Hematopoietic multipotent progenitor cell treated with erythropoietin and hydrocortisone succinate and interleukin-3 and kit ligand, for 8 days (in vitro differentiated cells): ENCODE results near the gene PLCB2.

Experiments used
- DNase-seq: peaks from one replicate; pipeline ENCODE4 v3.0.0-alpha.2; 2015

The PLCB2 gene

DNA sequence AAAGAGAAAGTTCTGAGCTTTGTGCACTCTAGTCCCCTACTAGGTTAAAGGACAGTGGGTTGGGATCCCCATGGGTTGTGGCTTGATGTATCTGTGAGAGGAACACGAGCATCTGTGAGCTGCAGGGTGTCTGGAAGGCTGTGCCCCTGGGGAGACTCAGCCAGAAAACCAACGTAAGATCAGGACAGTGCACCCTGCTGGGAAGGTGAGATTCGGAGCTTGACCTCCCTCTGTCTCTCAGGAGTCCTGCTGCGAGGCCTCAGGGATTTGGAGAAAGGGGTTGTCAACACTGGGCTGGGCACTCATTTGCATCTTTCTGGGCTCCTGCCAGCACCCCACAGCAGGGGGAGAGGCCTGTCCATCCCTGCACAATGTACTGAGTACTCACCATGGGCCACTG is 40.1 kb downstream of the PLCB2 start:
- DNase-seq = no peak

DNA sequence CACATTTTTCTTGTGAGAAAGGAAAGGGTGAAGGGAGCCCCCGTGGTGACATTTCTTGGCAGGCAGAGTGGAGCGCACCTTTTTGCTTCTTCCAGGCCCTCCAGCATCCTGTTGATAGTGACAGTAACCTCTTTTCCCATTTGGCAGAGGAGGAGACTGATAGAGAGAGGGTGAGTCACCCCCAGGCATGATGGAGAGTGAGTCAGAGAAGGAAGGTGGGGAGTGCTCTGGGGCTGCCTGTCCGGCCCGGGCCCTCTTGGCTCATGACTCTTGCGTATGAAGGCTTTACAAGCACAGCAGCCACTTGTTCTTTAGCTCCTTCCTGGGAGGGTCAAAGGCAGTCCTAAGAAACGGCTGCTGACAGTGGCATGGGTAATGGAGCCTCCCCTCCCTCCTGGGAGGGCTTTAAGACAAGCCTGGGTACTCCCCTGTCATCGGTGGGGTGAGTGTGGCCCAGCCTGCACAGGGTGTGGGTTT is 40.9 kb downstream of the PLCB2 start:
- peak; percentile 54 for DNase-seq

DNA sequence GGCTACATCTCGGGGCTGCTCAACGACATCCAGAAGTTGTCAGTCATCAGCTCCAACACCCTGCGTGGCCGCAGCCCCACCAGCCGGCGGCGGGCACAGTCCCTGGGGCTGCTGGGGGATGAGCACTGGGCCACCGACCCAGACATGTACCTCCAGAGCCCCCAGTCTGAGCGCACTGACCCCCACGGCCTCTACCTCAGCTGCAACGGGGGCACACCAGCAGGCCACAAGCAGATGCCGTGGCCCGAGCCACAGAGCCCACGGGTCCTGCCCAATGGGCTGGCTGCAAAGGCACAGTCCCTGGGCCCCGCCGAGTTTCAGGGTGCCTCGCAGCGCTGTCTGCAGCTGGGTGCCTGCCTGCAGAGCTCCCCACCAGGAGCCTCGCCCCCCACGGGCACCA is 41.9 kb downstream of the PLCB2 start:
- no peak for DNase-seq

DNA sequence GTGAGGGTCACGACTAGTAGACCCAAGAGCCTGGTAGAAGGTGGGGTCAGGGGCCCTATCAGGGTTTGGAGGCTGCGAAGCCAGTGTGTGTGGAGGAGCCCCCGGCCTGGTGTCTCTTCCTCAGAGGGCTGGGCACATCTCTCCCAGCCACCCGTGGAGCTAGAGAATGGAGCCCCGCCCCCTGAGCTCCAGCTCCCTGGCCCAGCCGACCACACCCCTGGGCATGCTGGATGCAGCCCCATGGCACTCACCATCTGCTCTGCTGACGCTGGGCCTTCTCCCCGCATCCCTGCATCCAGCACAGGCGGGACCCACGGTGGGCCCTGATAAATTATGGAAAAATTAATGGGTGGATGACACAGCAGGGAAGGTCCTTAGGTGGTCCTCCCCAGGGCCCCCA is 42.4 kb downstream of the PLCB2 start:
- DNase-seq = no peak

DNA sequence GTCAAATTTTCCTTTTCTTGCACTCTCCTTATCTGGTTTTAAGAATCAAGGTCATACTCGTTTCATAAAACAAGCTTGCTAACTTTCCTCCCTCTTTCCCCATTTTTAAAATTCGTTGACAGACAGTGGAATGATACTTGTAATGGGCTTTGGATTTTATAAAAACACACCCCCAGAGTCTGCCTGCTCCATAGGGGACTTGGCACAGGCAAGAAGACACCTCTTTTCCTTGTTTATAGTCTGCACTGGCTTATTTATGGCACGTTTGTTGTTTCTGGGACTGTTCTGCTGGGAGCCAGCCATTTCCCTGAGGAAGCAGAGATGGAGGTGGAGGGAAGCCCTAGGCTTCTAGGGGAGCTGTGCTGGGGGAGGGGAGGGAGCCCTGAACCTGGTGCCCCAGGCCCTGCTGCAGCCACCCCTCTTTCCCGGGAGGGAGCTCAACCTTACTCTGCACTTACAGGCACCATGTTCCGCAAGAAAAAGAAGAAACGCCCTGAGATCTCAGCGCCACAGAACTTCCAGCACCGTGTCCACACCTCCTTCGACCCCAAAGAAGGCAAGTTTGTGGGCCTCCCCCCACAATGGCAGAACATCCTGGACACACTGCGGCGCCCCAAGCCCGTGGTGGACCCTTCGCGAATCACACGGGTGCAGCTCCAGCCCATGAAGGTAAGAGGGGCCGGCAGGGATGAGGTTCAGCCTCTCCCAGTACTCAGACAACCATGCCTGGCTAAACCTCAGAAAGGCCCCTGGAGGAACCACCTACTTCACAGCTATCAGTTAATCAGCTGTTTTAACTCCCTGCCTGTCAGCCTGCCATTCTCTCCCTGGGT is 43.2 kb downstream of the PLCB2 start:
- no peak for DNase-seq

DNA sequence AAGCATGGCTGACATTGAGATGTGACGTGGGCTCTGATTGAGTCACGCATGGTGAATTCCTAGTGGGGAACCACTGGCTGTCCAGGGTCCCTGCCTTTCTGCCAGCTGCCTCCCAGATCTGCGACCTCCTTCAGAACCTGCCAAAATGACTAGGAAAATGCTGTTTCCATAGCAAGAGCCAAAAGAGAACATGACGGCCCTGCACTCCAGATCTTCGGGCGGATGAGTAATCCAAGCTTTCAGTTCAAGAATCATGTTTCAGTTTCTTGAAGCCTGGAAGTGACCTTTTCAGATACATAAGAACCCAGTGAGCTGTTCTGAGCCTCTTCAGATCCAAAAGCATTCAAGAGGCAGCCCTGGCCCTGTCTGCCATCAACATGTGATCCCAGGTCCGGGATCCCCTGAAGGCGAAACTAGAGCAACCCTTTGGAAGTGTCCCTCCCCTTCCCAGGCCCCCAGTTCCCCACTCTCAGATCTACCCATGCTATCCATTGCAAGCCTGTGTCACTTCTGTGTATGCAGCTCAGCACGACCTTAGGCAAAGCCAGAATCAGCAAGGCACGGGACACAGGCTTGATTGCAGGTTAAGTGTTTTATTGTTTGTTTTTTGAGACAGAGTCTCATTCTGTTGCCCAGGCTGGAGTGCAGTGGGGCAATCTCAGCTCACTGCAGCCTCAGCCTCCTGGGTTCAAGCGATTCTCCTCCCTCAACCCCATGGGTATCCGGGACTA is 44.5 kb downstream of the PLCB2 start:
- DNase-seq = no peak

DNA sequence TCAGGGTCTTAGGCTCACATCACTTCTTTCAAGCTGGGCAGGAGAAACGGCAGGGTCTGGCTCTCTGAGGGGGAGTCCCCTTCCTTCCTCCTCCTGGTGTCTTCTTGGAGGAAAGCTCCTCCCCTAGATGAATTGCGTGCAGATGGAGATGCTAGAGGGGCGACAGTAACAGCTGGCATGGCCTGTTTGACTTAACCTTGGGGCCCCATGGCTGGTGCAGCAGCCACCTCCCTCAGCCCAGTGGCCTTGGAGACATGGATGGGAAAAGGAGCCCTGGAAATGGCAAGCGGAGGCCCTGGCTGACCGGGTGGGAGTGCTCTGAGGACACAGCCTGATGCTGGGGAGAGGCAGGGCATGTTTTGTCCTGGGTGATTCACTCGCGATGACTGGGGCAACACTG is 48.7 kb downstream of the PLCB2 start:
- DNase-seq = no peak

DNA sequence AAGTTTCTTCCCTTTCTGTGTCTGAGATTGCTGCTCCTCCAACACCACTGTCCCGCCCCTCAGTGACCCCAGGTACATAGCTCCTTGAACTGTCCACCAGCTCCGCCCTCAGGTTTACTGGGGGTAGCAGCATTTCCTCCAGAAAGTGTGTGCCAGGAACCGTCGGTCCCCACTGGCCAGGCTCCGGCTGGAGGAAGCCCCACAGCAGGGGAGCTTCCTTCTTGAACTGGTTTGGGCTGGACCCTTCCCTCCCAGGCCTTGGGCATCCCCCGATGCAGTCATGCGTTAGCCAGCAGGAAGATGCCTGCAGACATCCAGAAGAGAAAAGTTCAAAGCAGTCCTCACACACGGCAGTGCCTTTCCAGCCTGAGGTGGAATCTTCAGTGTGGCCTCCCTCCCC is 49.2 kb downstream of the PLCB2 start:
- DNase-seq = no peak

DNA sequence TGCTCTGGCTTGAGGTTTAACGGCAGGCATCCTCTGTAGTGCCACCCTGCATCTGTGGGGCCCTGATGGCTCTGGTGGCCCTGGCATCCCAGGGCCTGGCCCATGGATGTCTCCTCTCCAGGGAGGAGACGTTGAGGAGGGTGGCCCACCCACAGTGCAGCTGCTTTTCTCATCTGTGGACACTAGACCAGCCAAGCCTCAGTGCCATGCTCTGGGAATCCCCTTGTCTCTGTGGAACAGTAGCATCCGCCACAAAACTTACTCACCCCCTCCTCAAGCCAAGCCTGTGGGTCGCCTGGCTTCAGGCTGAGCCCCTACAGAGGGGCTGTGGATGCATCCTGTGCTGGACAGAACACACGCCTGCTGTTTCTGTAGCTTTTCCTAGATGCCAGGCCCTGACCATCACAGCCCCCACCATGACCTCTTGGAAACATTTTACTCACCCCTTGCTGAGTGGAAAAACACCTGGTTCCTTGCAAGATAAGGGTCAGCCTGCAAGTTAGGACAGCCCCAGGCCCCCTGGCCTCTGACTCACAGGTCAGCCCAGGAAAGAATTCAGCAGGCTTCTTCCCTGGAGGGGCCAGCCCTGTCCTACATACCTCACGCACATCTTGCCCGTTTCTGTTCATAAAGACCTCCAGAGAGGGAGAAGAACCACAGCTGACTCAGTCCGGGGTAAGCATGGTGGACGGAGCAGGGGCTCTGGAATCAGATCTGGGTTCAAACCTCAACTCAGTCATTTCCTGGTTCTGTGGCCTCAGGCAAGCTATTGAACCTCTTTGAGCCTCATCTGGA is 49.9 kb downstream of the PLCB2 start:
- DNase-seq = no peak

DNA sequence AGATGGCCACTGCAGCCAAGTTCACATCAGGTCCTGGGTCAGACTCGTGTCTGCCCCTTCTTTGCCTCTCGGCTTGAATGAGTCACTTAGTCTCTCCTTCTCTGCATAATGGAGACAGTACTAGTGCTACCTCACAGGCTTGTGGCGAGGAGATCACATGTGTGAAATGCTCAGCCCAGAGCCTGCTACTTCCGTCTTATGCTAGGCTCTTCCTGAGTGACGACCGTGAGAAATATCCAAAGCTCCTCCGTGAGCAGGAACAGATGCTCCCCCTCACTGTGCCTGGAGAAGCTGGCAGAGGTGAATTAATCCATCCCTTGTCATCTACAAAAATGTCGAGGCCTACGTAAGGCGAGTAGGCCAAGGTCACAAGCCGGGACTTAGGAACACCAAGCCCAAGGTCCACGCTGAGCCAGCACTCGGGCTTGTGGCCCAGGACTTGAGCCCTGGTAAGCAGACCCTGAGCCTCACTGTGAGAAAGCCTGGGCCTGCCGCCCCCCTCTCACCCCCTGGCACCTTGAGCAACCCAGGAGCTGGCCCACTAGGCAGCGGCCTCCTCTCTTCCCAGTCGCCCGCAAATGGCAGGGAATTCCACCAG is 51.0 kb downstream of the PLCB2 start:
- DNase-seq = no peak

DNA sequence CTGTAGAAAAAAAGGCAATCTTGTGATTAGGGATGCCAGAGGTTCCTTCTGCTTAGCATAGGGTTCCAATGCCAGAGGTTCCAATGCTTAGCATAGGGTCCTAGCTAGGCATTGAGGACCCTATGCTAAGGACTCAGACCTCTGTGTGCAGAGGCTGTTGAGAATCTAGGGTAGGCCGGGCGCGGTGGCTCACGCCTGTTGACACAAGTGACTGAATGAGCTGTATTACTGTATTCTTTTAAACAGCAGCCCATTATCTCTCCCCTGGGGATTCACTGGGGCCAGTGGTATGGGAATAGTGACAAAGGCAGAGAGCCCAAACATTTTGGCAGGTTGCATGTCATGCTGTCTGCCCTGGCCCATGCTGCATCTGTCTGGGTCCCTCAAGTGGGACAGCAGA is 52.7 kb downstream of the PLCB2 start:
- DNase-seq = no peak

DNA sequence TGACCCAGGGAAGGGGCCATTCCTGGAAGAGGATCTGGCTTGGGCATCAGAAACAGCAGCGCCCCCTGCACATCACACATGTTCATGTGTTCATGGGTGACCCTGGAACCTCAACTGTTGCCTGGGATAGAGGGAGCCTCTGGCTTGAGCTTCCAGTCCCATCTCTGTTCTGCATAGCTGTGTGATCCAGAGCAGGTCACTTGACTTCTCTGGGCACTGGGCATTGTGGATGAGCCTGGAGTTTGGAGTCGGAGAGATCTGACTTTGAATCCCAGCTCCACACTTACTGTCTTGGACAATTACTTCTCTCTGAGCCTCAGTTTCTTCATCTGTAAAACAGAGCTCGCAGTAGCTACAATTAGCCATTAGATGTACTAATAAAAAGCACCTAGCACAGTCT is 53.3 kb downstream of the PLCB2 start:
- DNase-seq = no peak

DNA sequence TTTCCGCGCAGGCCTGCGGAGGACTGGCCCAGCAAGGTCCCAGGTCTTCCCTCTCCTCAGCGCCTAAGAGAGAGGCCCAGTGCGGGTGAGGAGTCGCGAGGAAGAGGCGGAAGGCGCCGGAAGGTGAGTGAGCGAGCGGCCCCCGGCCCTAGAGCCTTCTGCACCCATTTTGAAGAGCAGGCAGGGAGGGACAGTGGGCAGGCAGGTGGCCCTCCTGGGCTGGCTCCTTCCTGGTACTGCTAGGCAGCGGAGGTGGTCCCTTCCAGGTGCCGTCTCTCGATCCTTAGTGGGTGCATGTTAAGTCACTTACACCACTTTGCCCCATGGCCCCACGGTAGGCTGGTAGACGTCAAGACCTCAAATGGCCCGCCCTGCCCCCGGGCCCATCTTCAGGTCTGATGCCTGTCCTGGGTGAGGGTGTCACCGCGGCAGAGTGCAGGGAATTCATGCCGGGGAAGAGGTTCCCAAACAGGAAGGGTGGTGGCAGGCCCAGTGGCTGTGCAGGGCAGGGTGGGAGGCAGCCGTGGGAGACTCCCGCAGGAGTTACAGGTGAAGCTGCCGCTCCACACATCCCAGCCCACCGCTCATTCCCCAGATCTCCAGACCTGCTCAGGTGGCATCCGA is 54.5 kb downstream of the PLCB2 start:
- peak; percentile 9 for DNase-seq

DNA sequence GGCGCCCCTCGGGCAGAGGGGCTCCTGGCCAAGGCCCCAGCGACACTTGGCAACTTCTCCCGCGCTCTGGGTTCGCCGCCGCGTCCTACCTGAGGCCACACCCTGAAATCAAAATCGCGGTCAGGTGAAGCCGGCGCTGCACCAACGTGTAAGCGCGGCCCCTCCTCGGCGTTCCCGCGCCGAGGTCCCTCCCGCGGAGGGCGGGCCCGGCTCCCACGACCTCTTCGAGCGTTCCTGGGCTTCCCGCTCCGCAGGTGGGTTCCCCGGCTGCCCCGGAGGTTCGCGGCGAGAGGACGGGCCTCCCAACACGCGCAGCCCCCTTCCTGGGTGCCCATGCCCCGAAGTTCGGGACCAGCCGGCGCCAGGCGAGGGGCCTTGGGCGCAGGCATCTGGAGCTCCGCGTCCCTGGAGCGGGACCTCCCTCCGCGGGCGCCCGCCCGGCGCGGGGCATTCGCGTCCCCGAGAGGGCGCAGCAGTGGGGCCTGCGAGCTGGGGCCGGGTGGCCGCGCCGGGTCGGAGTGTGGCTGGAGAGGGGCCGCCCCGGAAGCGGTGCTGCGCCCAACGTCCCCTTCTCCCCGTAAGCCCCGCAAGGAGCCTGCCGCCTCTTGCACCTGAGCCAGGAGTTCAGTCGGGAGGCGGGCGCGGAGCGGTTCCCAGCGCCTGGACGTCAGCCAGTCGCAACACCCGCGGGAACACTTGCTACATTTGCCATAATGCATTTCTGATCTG is 55.1 kb downstream of the PLCB2 start:
- DNase-seq = no peak

DNA sequence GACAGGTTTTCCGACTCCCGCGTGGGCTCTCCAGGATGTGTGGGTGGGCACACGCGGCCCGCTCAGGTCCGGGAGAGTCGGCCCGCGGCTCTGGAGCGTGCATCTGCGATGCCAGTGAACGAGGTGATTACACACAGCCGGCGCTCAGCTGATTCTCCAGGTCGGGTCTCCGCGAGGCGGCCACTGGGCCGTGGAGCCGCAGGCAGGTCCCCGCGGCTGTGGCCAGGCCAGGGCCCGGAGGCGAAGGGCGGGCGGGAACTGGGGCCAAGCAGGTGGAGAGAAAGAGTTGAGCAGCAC is 55.6 kb downstream of the PLCB2 start:
- DNase-seq = no peak

DNA sequence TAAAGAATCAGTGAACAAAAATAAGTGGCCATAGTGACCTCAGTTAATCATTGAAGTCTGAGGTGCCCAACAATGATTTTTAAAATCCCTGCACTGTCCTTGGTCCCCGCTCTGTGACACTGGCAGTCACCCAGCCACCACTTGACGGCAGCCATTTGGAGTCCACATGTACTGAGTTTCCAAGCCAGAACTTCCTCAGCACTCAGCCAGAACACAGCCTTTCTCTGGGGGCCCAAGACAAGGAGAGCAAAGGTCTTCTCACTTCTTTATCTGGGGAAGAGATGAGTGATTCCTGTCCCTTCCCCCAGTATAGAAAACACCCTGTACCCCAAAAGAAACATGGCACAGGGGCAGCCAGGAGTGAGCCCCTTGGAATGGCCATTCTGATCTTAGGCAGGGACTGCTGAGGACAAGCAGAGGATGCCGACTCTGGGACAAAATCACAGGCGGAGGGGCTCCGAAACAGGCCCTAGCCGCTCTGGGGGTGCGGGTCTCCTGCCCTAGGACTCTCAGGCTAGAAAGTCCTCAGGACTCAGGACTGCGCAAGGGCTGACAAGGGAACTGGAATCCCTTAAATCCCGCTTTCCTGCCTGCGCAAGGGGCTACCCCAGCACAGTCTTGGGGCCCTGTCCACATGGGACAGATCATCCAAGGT is 56.1 kb downstream of the PLCB2 start:
- no peak for DNase-seq

DNA sequence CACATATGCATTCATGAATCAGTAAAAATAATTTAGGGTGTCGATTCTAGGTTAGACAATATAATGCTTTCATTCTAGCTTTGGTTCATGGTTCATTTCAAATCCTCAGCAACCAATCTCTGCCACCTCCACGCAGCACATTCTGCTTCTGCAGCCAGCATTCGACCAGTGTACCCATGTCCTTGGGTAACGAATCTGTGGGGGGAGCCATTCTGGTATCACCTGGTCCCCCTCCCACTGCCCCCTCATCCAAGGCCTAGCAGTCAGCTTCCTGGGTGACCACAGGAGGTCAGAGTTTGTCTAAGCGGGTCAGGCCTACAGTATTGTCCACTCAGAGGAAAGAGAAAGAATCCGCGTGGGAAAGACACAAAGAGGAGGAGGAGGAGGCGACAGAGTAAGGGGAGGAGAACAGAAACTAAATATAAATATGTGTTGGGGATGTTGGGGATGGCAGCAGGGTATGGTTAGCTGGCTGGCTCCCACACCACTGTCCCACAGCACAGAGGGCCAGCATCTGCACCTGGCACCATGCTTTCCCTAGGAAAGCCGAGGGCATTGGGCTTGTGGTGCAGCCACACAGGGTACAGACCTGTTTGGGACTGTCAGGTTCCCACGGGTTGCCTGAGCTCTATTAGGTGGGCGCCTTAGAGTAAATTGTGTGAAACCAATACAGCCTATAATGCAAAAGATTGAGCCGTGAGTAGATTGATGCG is 56.8 kb downstream of the PLCB2 start:
- DNase-seq = no peak

DNA sequence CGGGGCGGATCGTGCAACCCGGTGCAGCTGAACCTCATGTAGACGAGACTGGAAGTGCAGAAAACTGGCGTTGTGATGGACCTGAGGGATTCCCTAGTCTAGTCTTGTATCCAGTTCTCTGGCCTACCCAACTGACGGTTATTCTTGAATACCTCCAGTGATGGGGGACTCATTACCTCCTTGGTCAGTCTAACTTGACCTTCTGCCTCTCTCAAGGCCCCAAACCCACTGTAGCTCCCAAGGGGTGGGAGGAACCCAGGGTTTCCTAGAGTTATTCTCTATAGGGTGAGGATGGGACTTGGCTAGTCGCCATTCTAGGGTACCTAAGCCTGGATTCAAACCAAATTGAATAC is 57.5 kb downstream of the PLCB2 start:
- DNase-seq = no peak

DNA sequence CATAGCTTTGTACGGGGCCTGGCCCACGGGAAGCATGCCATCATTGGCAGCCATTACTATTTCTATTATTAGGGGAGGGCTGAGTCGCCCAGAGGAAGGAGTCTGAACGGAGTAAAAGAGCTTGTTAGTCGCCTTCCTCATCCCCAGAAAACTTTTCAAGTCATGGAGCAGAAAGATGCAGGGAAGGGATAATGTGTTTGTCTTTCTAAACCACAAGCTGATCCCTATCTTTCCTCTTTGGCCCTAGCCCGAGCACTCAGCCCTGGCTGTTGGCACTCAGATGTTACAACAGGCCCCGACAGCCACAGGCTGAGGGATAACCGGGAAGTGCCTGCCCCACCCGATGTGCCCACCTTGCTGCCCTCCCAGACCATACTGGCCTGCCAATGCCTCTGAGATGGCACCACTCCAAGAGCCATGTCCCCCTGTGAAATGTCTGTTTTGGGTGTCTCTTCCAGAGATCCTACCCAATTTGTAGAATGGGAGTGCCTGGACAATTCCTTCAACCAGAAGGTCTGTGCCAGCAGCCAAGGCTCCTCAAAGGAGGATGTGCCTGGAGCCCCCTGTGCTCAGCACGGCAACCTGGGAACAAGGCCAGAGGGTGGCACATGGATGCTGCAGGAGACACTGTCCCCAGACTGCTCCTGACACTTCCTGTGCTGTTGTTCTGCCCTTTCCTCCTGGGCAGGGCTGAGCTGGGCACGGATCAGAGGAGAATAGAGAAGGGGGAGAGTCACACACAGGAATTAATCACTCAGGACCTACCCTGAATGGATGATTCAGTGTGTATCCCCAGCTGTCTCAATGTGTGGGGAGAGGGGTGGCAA is 58.0 kb downstream of the PLCB2 start:
- DNase-seq = peak; percentile 34
